ENCODE data around the gene TAF7L.

GRCh38 chrX:101257448-101258258 lies 33.5 kb downstream of the TAF7L start:
- no peak for TF ChIP-seq CTCF (IDR thresholded peaks at IDR 0.05)
- no peak for TF ChIP-seq POLR2AphosphoS5 (IDR thresholded peaks at IDR 0.05)
